K562 (cell line): ENCODE measurements around the gene GATA2. TPM values are rescaled to one million over a fixed set of nuclear protein-coding genes. Genes with fewer than 3 reads are reported as not detected.
A peak's percentile ranks its signal among the peaks of the same experiment; 100 is the strongest.

Experiments used
- ATAC-seq: fragments of 200-7000 bp; cut with Tn5 transposase; 3 replicates; pipeline ENCODE4 v1.9.1; 2020; ENCODE audit warnings: moderate library complexity
- BruUV-seq: library from RNA; stranded (reverse); fragments of 400-500 nt; replicated peaks from 2 replicates; lab custom pipeline; 2021; lab: Mats Ljungman, UMichigan
- CTCF ChIA-PET: fragments of 300-600 bp; formaldehyde crosslinking; extraction: SDS; loops from one replicate; lab custom pipeline; 2021; ENCODE audit warnings: low intra/inter-chr PET ratio; lab: Yijun Ruan, JAX
- POLR2A ChIA-PET: fragments of 300-600, 350-650 bp; sonication (Branson Sonifier 250); formaldehyde crosslinking; extraction: SDS; loops from one replicate; lab custom pipeline; 2021; ENCODE audit warnings: antibody characterized with exemption, inconsistent platforms; lab: Yijun Ruan, JAX
- DNase-seq, 4 experiments: peaks; one replicate each; pipeline versions ENCODE4 v3.0.0 to v3.0.0-alpha.2; 2011 to 2018; ENCODE audit warnings: low spot score in 3 of 4, mixed read lengths in 3 of 4; ENCODE audit errors: extremely low read depth in 1 of 4
- FAIRE-seq: peaks from 2 replicates; lab custom pipeline; 2011; peaks lifted over from hg19 to GRCh38; lab: Jason Lieb, UNC
- H2AFZ ChIP-seq: 2 replicates; pipeline ENCODE4 v1.6.0; 2011; ENCODE audit warnings: low read depth, low read length, control low read depth, inconsistent platforms
- H3K27ac ChIP-seq: fragments of 200-600 bp; 3 replicates; pipeline ENCODE4 v1.8.0; 2011; ENCODE audit warnings: low read depth, mild to moderate bottlenecking, control low read depth, inconsistent platforms, low read length, moderate library complexity, mixed read lengths; ENCODE audit errors: extremely low read depth
- H3K27me3 ChIP-seq, 2 experiments: fragments of 300-600 bp in 1 of 2; 2 replicates in 1 of 2; 3 replicates in 1 of 2; pipeline versions ENCODE4 v1.6.0 to v1.8.0; 2011; ENCODE audit warnings: inconsistent platforms in 2 of 2, low read length in 2 of 2, mild to moderate bottlenecking in 1 of 2, mixed read lengths in 1 of 2, moderate library complexity in 1 of 2; ENCODE audit not compliant: control insufficient read depth in 2 of 2, insufficient read depth in 2 of 2
- H3K36me3 ChIP-seq: fragments of 300-600 bp; 3 replicates; pipeline ENCODE4 v1.8.0; 2011; ENCODE audit warnings: mild to moderate bottlenecking, low read length, inconsistent platforms; ENCODE audit not compliant: control insufficient read depth, insufficient read depth
- H3K4me1 ChIP-seq, 2 experiments: fragments of 200-600 bp in 1 of 2; replicated peaks in 1 of 2; 2 replicates in 1 of 2; 3 replicates in 1 of 2; pipeline versions ENCODE4 v1.5.1 to v1.8.0; 2011; ENCODE audit warnings: inconsistent platforms in 2 of 2, low read length in 2 of 2, mild to moderate bottlenecking in 1 of 2, mixed read lengths in 1 of 2, moderate library complexity in 1 of 2; ENCODE audit not compliant: control insufficient read depth in 2 of 2, insufficient read depth in 2 of 2
- H3K4me2 ChIP-seq: 2 replicates; pipeline ENCODE4 v1.6.1; 2011; ENCODE audit warnings: low read length, control low read depth, inconsistent platforms, mixed read lengths; ENCODE audit not compliant: insufficient read depth
- H3K4me3 ChIP-seq: fragments of 200-600 bp; sonication (generic), shearing (Covaris generic); 2 replicates; pipeline ENCODE4 v1.5.1; 2016; ENCODE audit warnings: control low read depth, inconsistent platforms
- H3K79me2 ChIP-seq: fragments of 200-600 bp; 3 replicates; pipeline ENCODE4 v1.8.0; 2011; ENCODE audit warnings: low read length, inconsistent platforms; ENCODE audit not compliant: control insufficient read depth, insufficient read depth
- H3K9ac ChIP-seq, 2 experiments: 2 replicates each; pipeline versions ENCODE4 v1.6.0 to v1.6.1; 2011; ENCODE audit warnings: low read depth in 2 of 2, low read length in 2 of 2, control low read depth in 1 of 2, inconsistent platforms in 1 of 2, mild to moderate bottlenecking in 1 of 2, mixed read lengths in 1 of 2; ENCODE audit not compliant: insufficient read depth in 1 of 2
- H3K9me1 ChIP-seq: one replicate; pipeline ENCODE4 v1.6.0; 2011; ENCODE audit warnings: inconsistent platforms, mild to moderate bottlenecking, low read length, moderate library complexity; ENCODE audit not compliant: control insufficient read depth, insufficient read depth
- H3K9me3 ChIP-seq: replicated peaks from 2 replicates; pipeline ENCODE4 v1.5.1; 2011; ENCODE audit warnings: low read depth, low read length, inconsistent platforms; ENCODE audit not compliant: control insufficient read depth, insufficient read depth
- H4K20me1 ChIP-seq: replicated peaks from 2 replicates; pipeline ENCODE4 v1.6.1; 2011; ENCODE audit warnings: low read length, inconsistent platforms, mixed read lengths; ENCODE audit not compliant: control insufficient read depth, insufficient read depth
- CUX1 ChIP-seq: fragments of 200-800 bp; sonication (Bioruptor generic); IDR thresholded peaks from 2 replicates; pipeline ENCODE4 v1.6.1; 2016; ENCODE audit warnings: missing genetic modification characterization, missing compliant biosample characterization
- HNRNPUL1 ChIP-seq: fragments of 200-400 bp; formaldehyde crosslinking; IDR thresholded peaks from 2 replicates; pipeline ENCODE4 v1.6.1; 2017; ENCODE audit warnings: low read length
- MTA1 ChIP-seq: fragments of 450-650 bp; IDR thresholded peaks from 2 replicates; pipeline ENCODE4 v1.6.1; 2017; ENCODE audit warnings: borderline replicate concordance
- POLR2AphosphoS2 ChIP-seq: IDR thresholded peaks from 2 replicates; pipeline ENCODE4 v1.6.1; 2012; ENCODE audit warnings: low read length, improper control_type of control experiment
- POLR3G ChIP-seq: IDR thresholded peaks from 2 replicates; pipeline ENCODE4 v1.6.1; 2011; ENCODE audit not compliant: insufficient read length, insufficient replicate concordance; ENCODE audit errors: extremely low read depth
- RBFOX2 ChIP-seq: fragments of 200-400 bp; formaldehyde crosslinking; IDR thresholded peaks from 2 replicates; pipeline ENCODE4 v1.6.1; 2017; ENCODE audit warnings: low read depth, mild to moderate bottlenecking, low read length, moderate library complexity
- RBM22 ChIP-seq: fragments of 200-400 bp; formaldehyde crosslinking; IDR thresholded peaks from 2 replicates; pipeline ENCODE4 v1.6.1; 2018; ENCODE audit warnings: low read length, low read depth; ENCODE audit not compliant: poor library complexity, severe bottlenecking
- SMAD1 ChIP-seq: fragments of 150-350 bp; IDR thresholded peaks from 2 replicates; pipeline ENCODE4 v1.6.1; 2014; ENCODE audit warnings: low read length, low read depth; ENCODE audit not compliant: partially characterized antibody
- STAT5B ChIP-seq: fragments of 250-450 bp; sonication (Bioruptor Pico); IDR thresholded peaks from 2 replicates; pipeline ENCODE4 v1.8.0; 2021; ENCODE audit warnings: mild to moderate bottlenecking, inconsistent platforms
- THRA ChIP-seq: fragments of 450-650 bp; IDR thresholded peaks from 2 replicates; pipeline ENCODE4 v1.6.1; 2017; ENCODE audit warnings: mild to moderate bottlenecking, moderate library complexity
- VEZF1 ChIP-seq: fragments of 200-800 bp; sonication (Bioruptor generic); IDR thresholded peaks from 2 replicates; pipeline ENCODE4 v1.6.1; 2017; ENCODE audit warnings: missing genetic modification characterization, missing compliant biosample characterization
- ZNF197 ChIP-seq: fragments of 200-800 bp; sonication (Bioruptor generic); IDR thresholded peaks from 2 replicates; pipeline ENCODE4 v1.6.1; 2016; ENCODE audit warnings: low read depth, missing genetic modification characterization, missing compliant biosample characterization
- ZNF277 ChIP-seq: fragments of 250-450 bp; sonication (Bioruptor Pico); IDR thresholded peaks from 2 replicates; pipeline ENCODE4 v1.8.0; 2022; ENCODE audit warnings: inconsistent platforms, mild to moderate bottlenecking, moderate library complexity, borderline replicate concordance
- WGBS: fragments of 100-300 bp; shearing (Covaris generic); methylation state at CpG from one replicate; pipeline ENCODE4 v1.1.6; 2016; ENCODE audit warnings: low coverage, mixed read lengths; ENCODE audit not compliant: insufficient coverage; ENCODE audit errors: missing lambda C conversion rate; 5-methylcytosine and 5-hydroxymethylcytosine counted together
- in situ Hi-C: fragments of 300-500 bp; cut with MboI; formaldehyde crosslinking; loops from 4 replicates; pipeline ENCODE4 v1.15.0; 2018; ENCODE audit warnings: inconsistent platforms, mixed read lengths
- intact Hi-C: fragments of 100-400 bp; cut with micrococcal nuclease; formaldehyde crosslinking; loops from 2 replicates; pipeline ENCODE4 v1.14.2; 2022
- polyA plus RNA-seq, 8 experiments: library from polyadenylated mRNA; depleted of rRNA in 4 of 8; stranded (reverse) in 5 of 8; unstranded in 3 of 8; fragments of >200 nt; fragmentation: Nextera tagmentation in 2 of 8; fragmentation: Illumina TruSeq in 1 of 8; extraction: Ambion mirVana in 2 of 8; extraction: Trizol in 1 of 8; gene quantifications; 2 replicates each; pipeline versions ENCODE4 v1.2.1 to v1.2.3, GENCODE V29; 2011 to 2014; ENCODE audit warnings: inconsistent platforms in 1 of 8, missing spikeins in 1 of 8
- total RNA-seq, 7 experiments: library from RNA; depleted of rRNA in 6 of 7; stranded (reverse); fragments of >200 nt in 6 of 7; fragmentation: Illumina TruSeq in 2 of 7; extraction: Trizol in 2 of 7; gene quantifications; 2 replicates each; pipeline versions ENCODE4 v1.2.1 to v1.2.3, GENCODE V29; 2011 to 2021; ENCODE audit warnings: low replicate concordance in 1 of 7

GATA2 gene
- total and polyA plus RNA-seq, 9 of the 15 experiments (the other 6 are each of a cell fraction or from before 2014, with no cell fraction given) = 8.5 to 218 (median 50.8) TPM

- no peak for DNase-seq
- intact Hi-C loops (no loop called here), in situ Hi-C loops (no loop called here)
- no peak overlapping the region for H3K4me3 ChIP-seq
- no peaks in the 10 kb centered on the region for H3K9me3 ChIP-seq
- H4K20me1 ChIP-seq = peaks cover 24% of the 10 kb centered on the region
- no peak for ATAC-seq
- H3K27ac ChIP-seq = peak overlapping the region; percentile 98; the same call in 2 of the 3 replicates
- no peak for FAIRE-seq
- no peak overlapping the region for H3K4me2 ChIP-seq
- POLR2A ChIA-PET = interaction anchor here (0.9 to 2.6 kb wide), 2 partner anchors 14 to 18 kb away, joined by 3 to 20 read pairs; no protein-coding TSS in a partner anchor
- H3K4me1 ChIP-seq = peaks cover 17 to 50% of the 10 kb centered on the region in 2 experiments; a peak in 3 of 5 replicates
- CTCF ChIA-PET = no interaction called here
- no peak overlapping the region for H2AFZ ChIP-seq
- peaks cover 64% of the 10 kb centered on the region for H3K79me2 ChIP-seq
- WGBS = 100% methylated on average over 2 of the region's 19 CpGs
- H3K9me1 ChIP-seq = no peaks in the 10 kb centered on the region
- no peaks in the 10 kb centered on the region for H3K27me3 ChIP-seq
- no TSS peak for BruUV-seq
- peaks cover 81% of the 10 kb centered on the region for H3K36me3 ChIP-seq
- H3K9ac ChIP-seq = peak overlapping the region in 1 of 2 experiments; percentile 19; a peak in 1 of 4 replicates
- TF ChIP-seq THRA (no peak), POLR2AphosphoS2 (peak; percentile 67; the same call in 1 of the 2 replicates), ZNF197 (CRISPR knock-in tag) (no peak), RBM22 (peak; percentile 78), SMAD1 (no peak), CUX1 (CRISPR knock-in tag) (no peak), STAT5B (CRISPR knock-in tag) (no peak), ZNF277 (no peak), VEZF1 (CRISPR knock-in tag) (no peak), POLR3G (no peak), HNRNPUL1 (no peak), MTA1 (no peak), RBFOX2 (peak; percentile 73)
Observed at GRCh38 chr3:128481438-128481942, 11.5 kb downstream of the GATA2 start.
